H9 (cell line): Measurements from ENCODE around the gene ZNF385D. TPM values are rescaled to one million over a fixed set of nuclear protein-coding genes. Genes with fewer than 3 reads are reported as not detected.

ENCODE experiments used
- DNase-seq: peaks from one replicate; pipeline ENCODE4 v3.0.0-alpha.2; 2017
- H2AFZ ChIP-seq: one replicate; pipeline ENCODE4 v1.6.1; 2013; ENCODE audit warnings: mild to moderate bottlenecking, low read length, control low read depth, moderate library complexity
- H2AK5ac ChIP-seq: 2 replicates; pipeline ENCODE4 v1.6.1; 2013; ENCODE audit warnings: low read length, control low read depth, mixed read lengths; ENCODE audit not compliant: insufficient read length
- H2BK120ac ChIP-seq: one replicate; pipeline ENCODE4 v1.6.1; 2013; ENCODE audit warnings: low read depth, mild to moderate bottlenecking, low read length, control low read depth, inconsistent platforms; ENCODE audit not compliant: poor library complexity, severe bottlenecking
- H2BK12ac ChIP-seq: 2 replicates; pipeline ENCODE4 v1.6.1; 2013; ENCODE audit warnings: low read length, control low read depth, mixed read lengths, low read depth; ENCODE audit not compliant: insufficient read length
- H2BK15ac ChIP-seq: 2 replicates; pipeline ENCODE4 v1.6.1; 2013; ENCODE audit warnings: low read depth, low read length, control low read depth
- H2BK20ac ChIP-seq: one replicate; pipeline ENCODE4 v1.6.1; 2013; ENCODE audit warnings: low read depth, mild to moderate bottlenecking, low read length, control low read depth, inconsistent platforms; ENCODE audit not compliant: poor library complexity, severe bottlenecking
- H2BK5ac ChIP-seq: 2 replicates; pipeline ENCODE4 v1.6.1; 2013; ENCODE audit warnings: low read length, control low read depth, mixed read lengths; ENCODE audit not compliant: insufficient read length
- H3K14ac ChIP-seq: 2 replicates; pipeline ENCODE4 v1.6.1; 2013; ENCODE audit warnings: low read length, control low read depth; ENCODE audit not compliant: insufficient read depth
- H3K18ac ChIP-seq: 2 replicates; pipeline ENCODE4 v1.6.1; 2013; ENCODE audit warnings: low read depth, mild to moderate bottlenecking, mixed read lengths, low read length, control low read depth; ENCODE audit not compliant: insufficient read length
- H3K23ac ChIP-seq: 2 replicates; pipeline ENCODE4 v1.6.1; 2013; ENCODE audit warnings: low read length, control low read depth, mixed read lengths, low read depth; ENCODE audit not compliant: insufficient read length
- H3K23me2 ChIP-seq: 2 replicates; pipeline ENCODE4 v1.6.1; 2013; ENCODE audit warnings: low read depth, mild to moderate bottlenecking, mixed read lengths, low read length, control low read depth; ENCODE audit not compliant: insufficient read length, poor library complexity, severe bottlenecking
- H3K27ac ChIP-seq: 2 replicates; pipeline ENCODE4 v1.5.1; 2013; ENCODE audit warnings: low read length, control low read depth, mixed read lengths, low read depth; ENCODE audit not compliant: insufficient read length
- H3K27me3 ChIP-seq: 2 replicates; pipeline ENCODE4 v1.6.1; 2013; ENCODE audit warnings: low read length, control low read depth, inconsistent platforms; ENCODE audit not compliant: insufficient read depth
- H3K4ac ChIP-seq: 2 replicates; pipeline ENCODE4 v1.6.1; 2013; ENCODE audit warnings: low read depth, mild to moderate bottlenecking, control low read depth, inconsistent platforms, low read length, moderate library complexity
- H3K4me1 ChIP-seq: 2 replicates; pipeline ENCODE4 v1.6.1; 2013; ENCODE audit warnings: low read length, control low read depth, inconsistent platforms; ENCODE audit not compliant: insufficient read depth
- H3K4me2 ChIP-seq: 2 replicates; pipeline ENCODE4 v1.6.1; 2013; ENCODE audit warnings: low read length, control low read depth, mixed read lengths; ENCODE audit not compliant: insufficient read length, insufficient read depth
- H3K56ac ChIP-seq: 2 replicates; pipeline ENCODE4 v1.6.1; 2013; ENCODE audit warnings: low read depth, mild to moderate bottlenecking, mixed read lengths, low read length, control low read depth; ENCODE audit not compliant: insufficient read length
- H3K79me1 ChIP-seq: 2 replicates; pipeline ENCODE4 v1.6.1; 2013; ENCODE audit warnings: low read depth, mild to moderate bottlenecking, moderate library complexity, low read length, control low read depth, inconsistent platforms; ENCODE audit not compliant: insufficient read depth, poor library complexity, severe bottlenecking
- H3K79me2 ChIP-seq: 2 replicates; pipeline ENCODE4 v1.6.1; 2013; ENCODE audit warnings: low read length, control low read depth, inconsistent platforms; ENCODE audit not compliant: insufficient read depth
- H3K9ac ChIP-seq: 2 replicates; pipeline ENCODE4 v1.6.1; 2013; ENCODE audit warnings: low read length, control low read depth, mixed read lengths; ENCODE audit not compliant: insufficient read length; ENCODE audit errors: extremely low read depth
- H3K9me3 ChIP-seq: one replicate; pipeline ENCODE4 v1.6.1; 2013; ENCODE audit warnings: low read depth, low read length, inconsistent platforms; ENCODE audit not compliant: control insufficient read depth
- H3T11ph ChIP-seq: one replicate; pipeline ENCODE4 v1.6.1; 2013; ENCODE audit warnings: mild to moderate bottlenecking, low read length, control low read depth, inconsistent platforms
- H4K20me1 ChIP-seq: one replicate; pipeline ENCODE4 v1.6.1; 2013; ENCODE audit not compliant: control insufficient read depth, insufficient read length, insufficient read depth
- H4K5ac ChIP-seq: 2 replicates; pipeline ENCODE4 v1.6.1; 2013; ENCODE audit warnings: low read depth, mild to moderate bottlenecking, mixed read lengths, low read length, control low read depth; ENCODE audit not compliant: insufficient read length
- H4K8ac ChIP-seq: replicated peaks from 2 replicates; pipeline ENCODE4 v1.6.1; 2013; ENCODE audit warnings: low read length, control low read depth, mixed read lengths, low read depth; ENCODE audit not compliant: insufficient read length
- H4K91ac ChIP-seq: 2 replicates; pipeline ENCODE4 v1.6.1; 2013; ENCODE audit warnings: low read depth, mild to moderate bottlenecking, moderate library complexity, mixed read lengths, low read length, control low read depth; ENCODE audit not compliant: insufficient read length
- H3K27ac Mint-ChIP-seq, 3 experiments: 2 replicates in 2 of 3; 3 replicates in 1 of 3; pipeline ENCODE4 v1.8.0; 2020 to 2021; ENCODE audit warnings: mixed read lengths in 3 of 3, mild to moderate bottlenecking in 1 of 3, moderate library complexity in 1 of 3
- H3K27me3 Mint-ChIP-seq: 2 replicates; pipeline ENCODE4 v1.8.0; 2021; ENCODE audit warnings: low read depth, mild to moderate bottlenecking, moderate library complexity, mixed read lengths
- H3K36me3 Mint-ChIP-seq, 3 experiments: 2 replicates in 2 of 3; 3 replicates in 1 of 3; pipeline ENCODE4 v1.8.0; 2020 to 2021; ENCODE audit warnings: low read depth in 3 of 3, mixed read lengths in 3 of 3; ENCODE audit not compliant: insufficient read depth in 1 of 3
- H3K4me1 Mint-ChIP-seq, 2 experiments: 2 replicates each; pipeline ENCODE4 v1.8.0; 2020; ENCODE audit warnings: mixed read lengths in 2 of 2
- H3K4me3 Mint-ChIP-seq, 2 experiments: 2 replicates in 1 of 2; 3 replicates in 1 of 2; pipeline ENCODE4 v1.8.0; 2020 to 2021; ENCODE audit warnings: mild to moderate bottlenecking in 2 of 2, mixed read lengths in 2 of 2, moderate library complexity in 1 of 2
- H3K9me3 Mint-ChIP-seq, 2 experiments: 2 replicates in 1 of 2; 3 replicates in 1 of 2; pipeline ENCODE4 v1.8.0; 2020; ENCODE audit warnings: mild to moderate bottlenecking in 2 of 2, mixed read lengths in 2 of 2, moderate library complexity in 1 of 2
- CTCF ChIP-seq: fragments of 200-600 bp; sonication (generic); conservative IDR thresholded peaks from 3 replicates; pipeline ENCODE4 v1.8.0; 2021; ENCODE audit warnings: antibody characterized with exemption, mild to moderate bottlenecking
- WGBS: extraction: QIAGEN DNeasy Blood & Tissue Kit; methylation state at CpG from one replicate; pipeline ENCODE4 v1.1.7; 2013; ENCODE audit warnings: missing lambda C conversion rate, low lambda C conversion rate, mixed read lengths; ENCODE audit not compliant: insufficient read length; ENCODE audit errors: extremely low coverage; 5-methylcytosine and 5-hydroxymethylcytosine counted together
- total RNA-seq: library from RNA; stranded (reverse); gene quantifications from 2 replicates; pipeline ENCODE4 v1.2.1, GENCODE V29; 2021

ZNF385D gene
- total RNA-seq, 1 experiment from 2014 or later, result 1.5 TPM

GRCh38 chr3:21520106-21520963, 230.7 kb downstream of the ZNF385D start:
- H2AFZ ChIP-seq, result no peak overlapping the region
- no peak overlapping the region for H3K27ac ChIP-seq
- H3K36me3 Mint-ChIP-seq, result no peaks in the 10 kb centered on the region
- H3K14ac ChIP-seq, result no peak overlapping the region
- H3K4me3 Mint-ChIP-seq, result no peak overlapping the region
- no peak overlapping the region for H3T11ph ChIP-seq
- no peak overlapping the region for H3K27ac Mint-ChIP-seq
- no peaks in the 10 kb centered on the region for H3K79me1 ChIP-seq
- no peak for DNase-seq
- no peaks in the 10 kb centered on the region for H3K4me1 ChIP-seq
- no CpG with 5 or more reads among the region's 4 CpGs for WGBS
- H3K23me2 ChIP-seq, result no peaks in the 10 kb centered on the region
- no peak overlapping the region for H2AK5ac ChIP-seq
- no peak overlapping the region for H2BK12ac ChIP-seq
- no peak overlapping the region for H2BK120ac ChIP-seq
- no peak overlapping the region for H2BK15ac ChIP-seq
- H3K56ac ChIP-seq, result no peak overlapping the region
- TF ChIP-seq CTCF, result no peak
- no peaks in the 10 kb centered on the region for H4K20me1 ChIP-seq
- H3K23ac ChIP-seq, result no peak overlapping the region
- no peaks in the 10 kb centered on the region for H3K79me2 ChIP-seq
- no peak overlapping the region for H3K18ac ChIP-seq
- H3K9me3 ChIP-seq, result no peaks in the 10 kb centered on the region
- no peak overlapping the region for H3K4ac ChIP-seq
- no peak overlapping the region for H4K8ac ChIP-seq
- H2BK20ac ChIP-seq, result no peak overlapping the region
- no peaks in the 10 kb centered on the region for H3K9me3 Mint-ChIP-seq
- H3K4me2 ChIP-seq, result no peak overlapping the region
- peaks cover 11 to 18% of the 10 kb centered on the region in 2 experiments for H3K4me1 Mint-ChIP-seq
- H4K5ac ChIP-seq, result no peak overlapping the region
- no peaks in the 10 kb centered on the region for H3K27me3 ChIP-seq
- no peak overlapping the region for H3K9ac ChIP-seq
- H4K91ac ChIP-seq, result no peak overlapping the region
- H3K27me3 Mint-ChIP-seq, result no peaks in the 10 kb centered on the region
- no peak overlapping the region for H2BK5ac ChIP-seq
